IMR-90 (cell line): Measurements from ENCODE around the gene PFN2. TPM values are rescaled to one million over a fixed set of nuclear protein-coding genes. Genes with fewer than 3 reads are reported as not detected.

Source experiments
- ATAC-seq: fragments of 200-7000 bp; cut with Tn5 transposase; 2 replicates; pipeline ENCODE4 v1.9.1; 2020; ENCODE audit warnings: low read depth, mild to moderate bottlenecking, moderate library complexity
- BruUV-seq: library from RNA; stranded (reverse); fragments of 400-500 nt; replicated peaks from 2 replicates; lab custom pipeline; 2021; lab: Mats Ljungman, UMichigan
- CTCF ChIA-PET: fragments of 300-600 bp; formaldehyde crosslinking; extraction: SDS; loops from one replicate; lab custom pipeline; 2021; ENCODE audit warnings: antibody characterized with exemption; lab: Yijun Ruan, JAX
- POLR2A ChIA-PET: fragments of 300-600 bp; sonication (Branson Sonifier 250); formaldehyde crosslinking; loops from one replicate; lab custom pipeline; 2022; ENCODE audit warnings: antibody characterized with exemption; ENCODE audit not compliant: unreplicated experiment; lab: Charles Lee
- DNase-seq: peaks from one replicate; pipeline ENCODE4 v3.0.0; 2013
- H2AFZ ChIP-seq: replicated peaks from 2 replicates; pipeline ENCODE3; 2013; ENCODE audit warnings: low read length, mild to moderate bottlenecking; ENCODE audit not compliant: poor library complexity
- H2AK5ac ChIP-seq: 2 replicates; pipeline ENCODE4 v1.6.1; 2013; ENCODE audit warnings: low read depth, low read length, inconsistent platforms
- H2AK9ac ChIP-seq: replicated peaks from 2 replicates; pipeline ENCODE3; 2013; ENCODE audit warnings: mild to moderate bottlenecking, low read depth, low read length, moderate library complexity; ENCODE audit not compliant: poor library complexity
- H2BK120ac ChIP-seq: 2 replicates; pipeline ENCODE4 v1.6.1; 2013; ENCODE audit warnings: low read depth, low read length, inconsistent platforms
- H2BK15ac ChIP-seq: 3 replicates; pipeline ENCODE4 v1.6.1; 2013; ENCODE audit warnings: low read depth, low read length, inconsistent platforms
- H2BK20ac ChIP-seq: 2 replicates; pipeline ENCODE4 v1.6.1; 2013; ENCODE audit warnings: low read depth, mild to moderate bottlenecking, inconsistent platforms, low read length, moderate library complexity
- H2BK5ac ChIP-seq: 2 replicates; pipeline ENCODE4 v1.6.1; 2013; ENCODE audit warnings: mild to moderate bottlenecking, low read depth, low read length, inconsistent platforms; ENCODE audit not compliant: poor library complexity, severe bottlenecking
- H3K14ac ChIP-seq: replicated peaks from 2 replicates; pipeline ENCODE4 v1.6.1; 2013; ENCODE audit warnings: low read depth, low read length, inconsistent platforms
- H3K18ac ChIP-seq: 2 replicates; pipeline ENCODE4 v1.6.1; 2013; ENCODE audit warnings: low read depth, low read length, control low read depth
- H3K23ac ChIP-seq: 2 replicates; pipeline ENCODE4 v1.6.1; 2013; ENCODE audit warnings: low read depth, low read length, inconsistent platforms
- H3K27ac ChIP-seq: 2 replicates; pipeline ENCODE4 v1.5.1; 2013; ENCODE audit warnings: mild to moderate bottlenecking, control low read depth, low read length; ENCODE audit not compliant: insufficient read depth
- H3K27me3 ChIP-seq: 2 replicates; pipeline ENCODE4 v1.6.1; 2013; ENCODE audit warnings: low read length; ENCODE audit not compliant: control insufficient read depth, insufficient read depth
- H3K36me3 ChIP-seq: 2 replicates; pipeline ENCODE4 v1.6.1; 2013; ENCODE audit warnings: low read length, mixed read lengths; ENCODE audit not compliant: control insufficient read depth, insufficient read depth
- H3K4ac ChIP-seq: 2 replicates; pipeline ENCODE4 v1.6.1; 2013; ENCODE audit warnings: low read depth, low read length, inconsistent platforms
- H3K4me1 ChIP-seq: 2 replicates; pipeline ENCODE4 v1.6.1; 2013; ENCODE audit warnings: low read length, mixed read lengths; ENCODE audit not compliant: control insufficient read depth, insufficient read depth
- H3K4me2 ChIP-seq: 2 replicates; pipeline ENCODE4 v1.6.1; 2013; ENCODE audit warnings: low read depth, mild to moderate bottlenecking, control low read depth, low read length, moderate library complexity
- H3K4me3 ChIP-seq: 2 replicates; pipeline ENCODE4 v1.5.1; 2013; ENCODE audit warnings: low read depth, mild to moderate bottlenecking, control low read depth, low read length, moderate library complexity; ENCODE audit not compliant: insufficient read depth
- H3K56ac ChIP-seq: 2 replicates; pipeline ENCODE4 v1.6.1; 2013; ENCODE audit warnings: low read length, inconsistent platforms; ENCODE audit not compliant: insufficient read depth; ENCODE audit errors: extremely low read depth
- H3K79me1 ChIP-seq, 2 experiments: 2 replicates each; pipeline ENCODE4 v1.6.1; 2013; ENCODE audit warnings: low read length in 2 of 2, inconsistent platforms in 1 of 2, low read depth in 1 of 2
- H3K9ac ChIP-seq: 2 replicates; pipeline ENCODE4 v1.6.1; 2013; ENCODE audit warnings: low read depth, low read length, control low read depth
- H3K9me1 ChIP-seq: 2 replicates; pipeline ENCODE4 v1.6.1; 2013; ENCODE audit warnings: low read length, inconsistent platforms; ENCODE audit not compliant: insufficient read depth
- H3K9me3 ChIP-seq: 2 replicates; pipeline ENCODE4 v1.6.1; 2013; ENCODE audit warnings: low read length; ENCODE audit not compliant: control insufficient read depth, insufficient read depth
- H4K20me1 ChIP-seq: 2 replicates; pipeline ENCODE4 v1.6.1; 2013; ENCODE audit warnings: low read length, inconsistent platforms; ENCODE audit not compliant: insufficient read depth
- H4K5ac ChIP-seq: 2 replicates; pipeline ENCODE4 v1.6.1; 2013; ENCODE audit warnings: mild to moderate bottlenecking, low read depth, low read length, control low read depth
- H4K8ac ChIP-seq, 2 experiments: 2 replicates each; pipeline ENCODE4 v1.6.1; 2013; ENCODE audit warnings: low read depth in 2 of 2, low read length in 2 of 2, control low read depth in 1 of 2, inconsistent platforms in 1 of 2
- H4K91ac ChIP-seq: 2 replicates; pipeline ENCODE4 v1.6.1; 2013; ENCODE audit warnings: low read depth, low read length, inconsistent platforms; ENCODE audit not compliant: insufficient read depth
- BHLHE40 ChIP-seq: fragments of 150-350 bp; IDR thresholded peaks from 2 replicates; pipeline ENCODE4 v1.6.1; 2016; ENCODE audit warnings: mild to moderate bottlenecking, low read depth, low read length
- CTCF ChIP-seq: conservative IDR thresholded peaks from 2 replicates; pipeline ENCODE4 v1.5.1; 2012; ENCODE audit warnings: mild to moderate bottlenecking, low read depth, low read length, improper control_type of control experiment
- ELK1 ChIP-seq: fragments of 150-350 bp; IDR thresholded peaks from 2 replicates; pipeline ENCODE4 v1.6.1; 2016; ENCODE audit warnings: low read depth, mild to moderate bottlenecking, low read length, moderate library complexity, borderline replicate concordance
- FOS ChIP-seq: fragments of 150-350 bp; IDR thresholded peaks from 2 replicates; pipeline ENCODE4 v1.6.1; 2016; ENCODE audit warnings: low read depth, low read length
- MAFK ChIP-seq: IDR thresholded peaks from 2 replicates; pipeline ENCODE4 v1.6.1; 2012; ENCODE audit warnings: low read depth, low read length, improper control_type of control experiment
- MAZ ChIP-seq: IDR thresholded peaks from 2 replicates; pipeline ENCODE4 v1.6.1; 2012; ENCODE audit warnings: low read depth, mild to moderate bottlenecking, low read length, improper control_type of control experiment, moderate library complexity, borderline replicate concordance
- NFE2L2 ChIP-seq: fragments of 150-350 bp; IDR thresholded peaks from 2 replicates; pipeline ENCODE4 v1.6.1; 2016; ENCODE audit warnings: low read depth, mild to moderate bottlenecking, low read length
- RCOR1 ChIP-seq: IDR thresholded peaks from 2 replicates; pipeline ENCODE4 v1.6.1; 2012; ENCODE audit warnings: mild to moderate bottlenecking, low read length, improper control_type of control experiment; ENCODE audit not compliant: insufficient replicate concordance
- SMC3 ChIP-seq: fragments of 150-350 bp; IDR thresholded peaks from 2 replicates; pipeline ENCODE4 v1.6.1; 2016; ENCODE audit warnings: low read depth, mild to moderate bottlenecking, antibody characterized with exemption, low read length, moderate library complexity
- dilution Hi-C: fragments of 300-500 bp; cut with HindIII; formaldehyde crosslinking; loops from one replicate; pipeline ENCODE4 v1.14.3; 2018; ENCODE audit warnings: low sequenced_read_pairs; ENCODE audit not compliant: unreplicated experiment
- in situ Hi-C: fragments of 300-500 bp; cut with MboI; formaldehyde crosslinking; loops from 3 replicates; pipeline ENCODE4 v1.14.3; 2019; ENCODE audit warnings: low sequenced_read_pairs, inconsistent platforms, mixed read lengths
- intact Hi-C: fragments of 100-400 bp; cut with micrococcal nuclease; formaldehyde crosslinking; loops from 2 replicates; pipeline ENCODE4 v1.10.0; 2022
- polyA plus RNA-seq, 3 experiments: library from polyadenylated mRNA; depleted of rRNA; stranded (reverse); fragments of >200 nt; gene quantifications; 2 replicates each; pipeline ENCODE4 v1.2.3, GENCODE V29; 2012; ENCODE audit warnings: low replicate concordance in 1 of 3
- total RNA-seq: library from RNA; depleted of rRNA; stranded (reverse); fragments of >200 nt; gene quantifications from 2 replicates; pipeline ENCODE4 v1.2.3, GENCODE V29; 2012

Gene PFN2
- total and polyA plus RNA-seq, 2 of the 4 experiments (the other 2 are of a cell fraction) = 256 to 444 TPM

DNA sequence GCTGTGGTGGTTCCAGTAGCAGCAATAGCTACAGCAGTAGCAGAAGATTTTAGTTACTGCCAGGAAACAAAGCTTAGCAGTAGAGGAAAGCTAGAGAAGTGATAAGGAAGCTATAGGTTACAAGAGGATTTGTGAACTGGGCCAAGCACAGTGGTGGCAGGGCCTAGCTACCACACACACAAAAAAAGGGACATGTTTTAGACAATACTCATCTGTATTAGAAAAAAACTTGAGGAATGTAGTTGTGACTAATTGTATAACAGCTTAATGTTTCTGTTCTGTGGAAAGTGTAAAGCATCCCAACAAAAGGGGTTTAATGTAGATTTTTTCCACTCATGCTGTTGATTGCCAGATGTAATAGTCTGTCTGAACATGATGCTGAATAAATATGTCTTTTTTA, 29.9 kb upstream of the PFN2 start:
- no peaks in the 10 kb centered on the region for H3K79me1 ChIP-seq
- H3K36me3 ChIP-seq = no peaks in the 10 kb centered on the region
- H3K9me3 ChIP-seq = no peaks in the 10 kb centered on the region
- H4K8ac ChIP-seq = no peak overlapping the region; a peak in 1 of 4 replicates
- no peak overlapping the region for H4K91ac ChIP-seq
- dilution Hi-C loops = no loop called here
- no peak overlapping the region for H2AK9ac ChIP-seq
- no peak overlapping the region; the same call in 1 of the 2 replicates for H4K5ac ChIP-seq
- no peak overlapping the region for H3K56ac ChIP-seq
- H4K20me1 ChIP-seq = no peaks in the 10 kb centered on the region
- intact Hi-C loops = no loop called here
- H2BK120ac ChIP-seq = no peak overlapping the region
- no peak overlapping the region for H3K4ac ChIP-seq
- H2AFZ ChIP-seq = no peak overlapping the region
- in situ Hi-C loops = no loop called here
- H3K14ac ChIP-seq = no peak overlapping the region
- ChIA-PET CTCF (interaction anchor here (1.2 kb wide), 1 partner anchor 17 kb away, joined by 3 read pairs; no protein-coding TSS in a partner anchor), POLR2A (no interaction called here)
- no peak overlapping the region for H3K4me3 ChIP-seq
- TF ChIP-seq NFE2L2 (no peak), MAFK (no peak), CTCF (no peak), BHLHE40 (no peak), FOS (no peak), SMC3 (no peak), RCOR1 (no peak), ELK1 (no peak), MAZ (no peak)
- no peak overlapping the region for H2BK5ac ChIP-seq
- no peak overlapping the region for H3K4me2 ChIP-seq
- H2BK15ac ChIP-seq = no peak overlapping the region
- H3K4me1 ChIP-seq = 0 out of 2 replicates have a peak, but pooled peaks cover 3% of the 10 kb centered on the region
- no peak overlapping the region for H3K9ac ChIP-seq
- H2BK20ac ChIP-seq = no peak overlapping the region
- H3K27ac ChIP-seq = no peak overlapping the region
- H3K9me1 ChIP-seq = no peaks in the 10 kb centered on the region
- H3K23ac ChIP-seq = no peak overlapping the region
- no TSS peak for BruUV-seq
- DNase-seq (peak; percentile 10), ATAC-seq (peak; percentile 49; the same call in 1 of the 2 replicates)
- H2AK5ac ChIP-seq = no peak overlapping the region
- H3K18ac ChIP-seq = no peak overlapping the region
- H3K27me3 ChIP-seq = no peaks in the 10 kb centered on the region
